GM12872 (cell line): ENCODE data around the gene TCERG1L.

ENCODE experiments used
- CTCF ChIP-seq: IDR thresholded peaks from 3 replicates; pipeline ENCODE4 v1.5.1; 2011; ENCODE audit warnings: low read depth, mild to moderate bottlenecking, low read length, moderate library complexity; ENCODE audit not compliant: insufficient read depth

TCERG1L gene

GRCh38 chr10:131252567-131253276 lies 58.8 kb downstream of the TCERG1L start:
- TF ChIP-seq CTCF = no peak

- no peak for TF ChIP-seq CTCF
These were observed 60.4 kb downstream of the TCERG1L start for GRCh38 chr10:131251146-131251541.

GRCh38 chr10:131250454-131251145 lies 60.9 kb downstream of the TCERG1L start:
- no peak for TF ChIP-seq CTCF

GRCh38 chr10:131249955-131250344 lies 61.6 kb downstream of the TCERG1L start:
- no peak for TF ChIP-seq CTCF

GRCh38 chr10:131249238-131249954 lies 62.1 kb downstream of the TCERG1L start:
- no peak for TF ChIP-seq CTCF

GRCh38 chr10:131248376-131249165 lies 63.0 kb downstream of the TCERG1L start:
- TF ChIP-seq CTCF = no peak

GRCh38 chr10:131247873-131248272 lies 63.6 kb downstream of the TCERG1L start:
- no peak for TF ChIP-seq CTCF
